ENCODE results near the gene HCFC1R1. TPM values are rescaled to one million over a fixed set of nuclear protein-coding genes. Genes with fewer than 3 reads are reported as not detected.

Gene HCFC1R1
- total and polyA plus RNA-seq, 8 donors, result 25.1 to 66.6 (median 32.8) TPM

DNA sequence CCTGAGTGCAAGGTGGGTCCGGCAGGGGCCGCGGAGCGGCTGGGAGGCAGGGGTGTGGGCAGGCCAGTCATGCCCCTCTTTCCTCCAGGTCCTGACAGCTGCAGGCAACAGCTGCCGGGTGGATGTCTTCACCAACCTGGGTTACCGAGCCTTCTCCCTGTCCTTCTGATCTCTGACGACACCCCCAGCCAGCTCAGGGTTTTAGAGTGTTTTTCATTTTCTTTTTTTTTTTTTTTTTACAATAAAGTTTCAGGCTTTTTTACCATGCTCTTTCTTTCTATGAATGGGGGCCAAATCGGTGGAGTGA lies 3.7 kb upstream of the HCFC1R1 start:
- peaks cover 16 to 52% of the 10 kb centered on the region in 2 donors for H3K4me1 ChIP-seq

DNA sequence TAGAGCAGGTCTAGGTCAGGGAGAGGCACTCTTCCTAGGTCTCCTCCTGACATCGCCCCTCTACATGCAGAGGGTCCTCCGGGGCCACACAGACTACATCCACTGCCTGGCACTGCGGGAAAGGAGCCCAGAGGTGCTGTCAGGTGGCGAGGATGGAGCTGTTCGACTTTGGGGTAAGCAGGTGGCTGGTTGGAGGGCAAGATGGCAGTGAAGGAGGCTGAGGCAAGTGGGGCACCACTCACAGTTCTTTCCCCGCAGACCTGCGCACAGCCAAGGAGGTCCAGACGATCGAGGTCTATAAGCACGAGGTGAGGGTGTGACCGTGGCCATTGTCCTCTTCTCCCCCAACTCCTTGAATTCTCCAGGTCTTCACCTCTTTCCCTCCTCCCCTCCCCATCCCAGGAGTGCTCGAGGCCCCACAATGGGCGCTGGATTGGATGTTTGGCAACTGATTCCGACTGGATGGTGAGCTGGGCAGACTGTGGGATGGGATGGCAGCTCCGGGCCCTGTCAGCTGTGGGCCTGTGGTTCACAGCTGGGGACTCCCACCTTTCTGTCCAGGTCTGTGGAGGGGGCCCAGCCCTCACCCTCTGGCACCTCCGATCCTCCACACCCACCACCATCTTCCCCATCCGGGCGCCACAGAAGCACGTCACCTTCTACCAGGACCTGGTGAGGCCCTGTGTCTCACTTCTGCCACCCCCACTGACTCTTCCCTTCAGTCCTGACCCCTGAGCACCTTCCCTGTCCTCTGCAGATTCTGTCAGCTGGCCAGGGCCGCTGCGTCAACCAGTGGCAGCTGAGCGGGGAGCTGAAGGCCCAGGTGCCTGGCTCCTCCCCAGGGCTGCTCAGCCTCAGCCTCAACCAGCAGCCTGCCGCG lies 3.1 kb upstream of the HCFC1R1 start:
- H3K4me1 ChIP-seq, result peaks cover 21 to 58% of the 10 kb centered on the region in 2 donors
- H3K36me3 ChIP-seq, result peaks cover 0 to 23% of the 10 kb centered on the region in 2 donors
- no peaks in the 10 kb centered on the region for H3K9me3 ChIP-seq
- TF ChIP-seq, protein P1, sequence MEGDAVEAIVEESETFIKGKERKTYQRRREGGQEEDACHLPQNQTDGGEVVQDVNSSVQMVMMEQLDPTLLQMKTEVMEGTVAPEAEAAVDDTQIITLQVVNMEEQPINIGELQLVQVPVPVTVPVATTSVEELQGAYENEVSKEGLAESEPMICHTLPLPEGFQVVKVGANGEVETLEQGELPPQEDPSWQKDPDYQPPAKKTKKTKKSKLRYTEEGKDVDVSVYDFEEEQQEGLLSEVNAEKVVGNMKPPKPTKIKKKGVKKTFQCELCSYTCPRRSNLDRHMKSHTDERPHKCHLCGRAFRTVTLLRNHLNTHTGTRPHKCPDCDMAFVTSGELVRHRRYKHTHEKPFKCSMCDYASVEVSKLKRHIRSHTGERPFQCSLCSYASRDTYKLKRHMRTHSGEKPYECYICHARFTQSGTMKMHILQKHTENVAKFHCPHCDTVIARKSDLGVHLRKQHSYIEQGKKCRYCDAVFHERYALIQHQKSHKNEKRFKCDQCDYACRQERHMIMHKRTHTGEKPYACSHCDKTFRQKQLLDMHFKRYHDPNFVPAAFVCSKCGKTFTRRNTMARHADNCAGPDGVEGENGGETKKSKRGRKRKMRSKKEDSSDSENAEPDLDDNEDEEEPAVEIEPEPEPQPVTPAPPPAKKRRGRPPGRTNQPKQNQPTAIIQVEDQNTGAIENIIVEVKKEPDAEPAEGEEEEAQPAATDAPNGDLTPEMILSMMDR (IDR thresholded peaks at IDR 0.05), result no peak
- H3K27ac ChIP-seq, result no peak overlapping the region
- H3K4me3 ChIP-seq, result no peak overlapping the region
- ATAC-seq, result no peak
- DNase-seq, result no peak
- intact Hi-C loops (cut with DNase I), result no loop called here
- peaks cover 24 to 36% of the 10 kb centered on the region in 2 donors for H3K27me3 ChIP-seq

More for the DNA sequence above, 3.7 kb upstream of the HCFC1R1 start:
- H3K4me3 ChIP-seq, result no peak overlapping the region
- H3K27ac ChIP-seq, result no peak overlapping the region
- no peak for ATAC-seq
- peaks cover 0 to 21% of the 10 kb centered on the region in 2 donors for H3K36me3 ChIP-seq
- TF ChIP-seq, protein P1 (IDR thresholded peaks at IDR 0.05), result no peak
- no peaks in the 10 kb centered on the region for H3K9me3 ChIP-seq
- H3K27me3 ChIP-seq, result peaks cover 25 to 42% of the 10 kb centered on the region in 2 donors
- intact Hi-C loops (cut with DNase I), result no loop called here
- DNase-seq, result no peak

DNA sequence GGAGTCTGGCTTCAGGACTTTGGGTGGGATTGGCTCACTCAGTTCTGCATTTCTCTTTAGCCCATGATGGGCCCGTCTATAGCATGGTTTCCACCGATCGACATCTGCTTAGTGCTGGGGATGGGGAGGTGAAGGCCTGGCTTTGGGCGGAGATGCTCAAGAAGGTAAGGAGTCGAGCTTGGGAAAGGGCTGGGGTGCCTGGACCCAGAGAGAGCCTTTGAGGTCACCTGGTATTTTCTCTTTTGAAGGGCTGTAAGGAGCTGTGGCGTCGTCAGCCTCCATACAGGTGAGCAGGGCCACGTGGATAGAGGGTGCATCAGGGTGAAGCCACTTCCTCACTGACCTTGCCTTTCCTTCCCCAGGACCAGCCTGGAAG lies 2.2 kb upstream of the HCFC1R1 start:
- no peak overlapping the region for H3K4me3 ChIP-seq
- H3K9me3 ChIP-seq, result no peaks in the 10 kb centered on the region
- H3K36me3 ChIP-seq, result peaks cover 0 to 26% of the 10 kb centered on the region in 2 donors
- TF ChIP-seq, protein P1 (IDR thresholded peaks at IDR 0.05), result no peak
- DNase-seq, result no peak
- peaks cover 18 to 28% of the 10 kb centered on the region in 2 donors for H3K27me3 ChIP-seq
- no peak overlapping the region for H3K27ac ChIP-seq
- H3K4me1 ChIP-seq, result peaks cover 29 to 67% of the 10 kb centered on the region in 2 donors
- intact Hi-C loops (cut with DNase I), result no loop called here
- no peak for ATAC-seq

DNA sequence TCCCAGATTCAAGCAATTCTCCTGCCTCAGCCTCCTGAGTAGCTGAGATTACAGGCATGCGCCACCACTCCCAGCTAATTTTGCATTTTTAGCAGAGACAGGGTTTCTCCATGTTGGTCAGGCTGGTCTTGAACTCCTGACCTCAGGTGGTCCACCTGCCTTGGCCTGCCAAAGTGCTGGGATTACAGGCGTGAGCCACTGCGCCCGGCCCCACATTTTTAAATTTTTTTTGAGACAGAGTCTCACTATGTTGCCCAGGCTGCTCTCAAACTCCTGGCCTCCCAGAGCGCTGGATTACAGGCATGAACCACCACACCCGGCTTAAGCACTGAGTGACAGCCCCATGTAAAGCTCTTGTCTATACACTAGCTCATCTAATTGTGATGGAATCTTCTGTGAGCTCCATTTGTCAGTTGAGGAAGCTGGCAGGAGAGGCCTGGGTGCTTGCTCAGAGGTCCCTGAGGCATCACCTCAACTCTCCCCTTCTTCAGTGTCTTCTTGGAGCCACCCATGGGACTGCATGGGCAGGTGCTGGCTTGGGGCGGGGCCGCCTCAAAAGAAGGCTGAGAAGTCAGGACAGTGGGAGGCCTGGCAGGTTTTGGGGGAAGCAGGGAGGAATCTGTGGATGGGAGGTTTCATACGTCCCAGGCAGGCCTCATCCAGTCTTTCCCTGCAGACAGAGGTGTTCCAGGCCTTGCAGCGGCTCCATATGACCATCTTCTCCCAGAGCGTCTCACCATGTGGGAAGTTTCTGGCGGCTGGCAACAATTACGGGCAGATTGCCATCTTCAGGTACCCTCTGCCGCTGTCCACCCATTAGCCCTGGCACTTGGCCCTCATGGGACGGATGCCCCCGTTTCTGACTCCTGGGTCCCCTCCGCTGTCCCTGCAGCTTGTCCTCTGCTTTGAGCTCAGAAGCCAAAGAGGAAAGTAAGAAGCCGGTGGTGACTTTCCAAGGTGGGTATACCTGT lies 1.6 kb upstream of the HCFC1R1 start:
- Histone ChIP-seq H3K9me3 (no peaks in the 10 kb centered on the region), H3K27ac (no peak overlapping the region), H3K36me3 (peaks cover 0 to 26% of the 10 kb centered on the region in 2 donors), H3K27me3 (peaks cover 13 to 21% of the 10 kb centered on the region in 2 donors), H3K4me3 (peak overlapping the region in 1 of 2 donors; percentile 83), H3K4me1 (peaks cover 29 to 67% of the 10 kb centered on the region in 2 donors)
- intact Hi-C loops (cut with DNase I), result no loop called here
- TF ChIP-seq, protein P1 (IDR thresholded peaks at IDR 0.05), result no peak
- no peak for DNase-seq
- ATAC-seq, result no peak

DNA sequence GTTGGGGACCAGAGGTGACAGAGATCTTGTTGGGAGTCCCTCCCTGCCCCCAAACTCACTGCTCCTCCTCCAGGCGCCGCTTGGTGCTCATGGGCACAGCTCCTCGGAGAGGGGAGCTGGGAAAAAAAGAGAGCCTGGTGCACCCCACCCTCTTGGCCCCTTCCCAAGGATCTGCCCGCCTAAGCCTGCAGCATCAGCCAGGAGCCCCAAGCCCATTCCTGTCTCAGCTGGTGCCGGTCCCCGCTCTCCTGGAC lies 400 bp downstream of the HCFC1R1 start:
- ATAC-seq (no peak), DNase-seq (peak in 1 of 4 donors; percentile 84)
- peaks cover 0 to 26% of the 10 kb centered on the region in 2 donors for H3K36me3 ChIP-seq
- H3K9me3 ChIP-seq, result no peaks in the 10 kb centered on the region
- intact Hi-C loops (cut with DNase I), result no loop called here
- TF ChIP-seq, protein P1 (IDR thresholded peaks at IDR 0.05), result no peak
- peak overlapping the region; percentile 61 to 83 for H3K4me3 ChIP-seq
- H3K4me1 ChIP-seq, result peaks cover 32 to 62% of the 10 kb centered on the region in 2 donors
- peaks cover 3 to 9% of the 10 kb centered on the region in 2 donors for H3K27me3 ChIP-seq
- peak overlapping the region; percentile 94 to 97 for H3K27ac ChIP-seq

Measured in left lung (tissue), 10 donors.